SKM-1 treated with dmso at 0.1 percent for 144 hours (cell line): ENCODE data around the gene PON3.
"Not testable (repeated sequence)": the region's sequence is repeated elsewhere in the genome, so short reads cannot be mapped to it uniquely, and the experiment has no call there.

Experiments used
- DNase-seq: peaks from one replicate; lab custom pipeline; 2025; ENCODE audit not compliant: unreplicated experiment; lab: John Stamatoyannopoulos, UW

Gene PON3

GRCh38 chr7:95412075-95412474 lies 15.9 kb upstream of the PON3 start:
- no peak for DNase-seq

DNA sequence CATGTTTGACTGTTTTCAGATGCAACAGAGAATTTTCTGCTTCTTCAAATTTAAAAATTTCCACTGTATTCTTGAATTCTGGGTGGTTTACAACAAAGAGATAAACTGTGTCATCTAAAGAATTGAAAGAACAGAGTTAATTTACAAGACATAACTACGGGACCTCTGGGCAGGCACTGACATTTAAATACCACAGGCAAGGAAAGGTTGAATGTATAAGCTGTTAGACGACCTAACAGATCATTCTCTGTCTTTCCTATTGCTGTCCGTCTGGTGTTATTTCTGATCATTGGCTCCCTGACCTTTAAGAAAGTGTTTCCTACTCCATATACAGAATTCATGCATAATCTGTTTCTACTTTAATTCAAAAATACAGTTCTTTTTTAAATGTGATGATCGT lies 15.5 kb upstream of the PON3 start:
- DNase-seq, result peak; percentile 15

DNA sequence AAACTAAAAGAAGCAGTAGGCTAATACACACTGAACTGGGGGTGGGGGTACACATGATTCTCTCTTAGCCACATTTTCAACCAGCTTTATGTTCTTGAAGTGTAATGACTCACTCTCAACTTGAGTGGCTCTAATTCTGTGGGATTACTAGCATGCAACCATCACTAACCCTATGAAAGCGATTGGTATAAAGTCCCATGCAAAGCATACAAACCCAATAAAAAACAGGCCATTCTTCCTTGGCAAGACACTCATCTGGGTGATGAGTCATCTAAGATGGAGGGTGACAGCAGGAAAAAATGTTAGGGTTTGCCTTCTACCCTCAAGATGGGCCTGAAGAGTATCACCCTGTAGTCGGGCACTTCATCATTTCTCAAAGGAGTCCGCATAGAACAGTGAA lies 14.9 kb upstream of the PON3 start:
- DNase-seq, result no peak

DNA sequence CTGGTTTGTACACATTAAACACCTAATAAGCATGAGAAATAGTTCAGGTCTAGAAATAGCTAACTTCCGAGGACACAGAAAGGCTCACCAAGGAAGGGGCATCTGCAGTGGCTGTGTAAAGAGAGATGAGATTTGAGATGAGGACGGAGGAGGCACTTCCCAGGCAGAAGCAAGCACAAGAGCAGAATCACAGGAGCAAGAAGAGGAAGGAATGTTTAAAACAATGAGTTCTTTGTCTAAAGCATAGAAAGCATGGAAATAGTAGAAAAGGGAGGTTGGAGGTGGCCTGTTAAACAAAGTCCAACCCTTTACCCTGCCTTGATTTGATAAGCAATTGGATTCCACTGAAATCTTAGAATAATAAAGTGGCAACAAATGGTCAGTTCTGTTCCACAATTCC lies 11.6 kb upstream of the PON3 start:
- no peak for DNase-seq

GRCh38 chr7:95405800-95406199 lies 9.6 kb upstream of the PON3 start:
- no peak for DNase-seq

DNA sequence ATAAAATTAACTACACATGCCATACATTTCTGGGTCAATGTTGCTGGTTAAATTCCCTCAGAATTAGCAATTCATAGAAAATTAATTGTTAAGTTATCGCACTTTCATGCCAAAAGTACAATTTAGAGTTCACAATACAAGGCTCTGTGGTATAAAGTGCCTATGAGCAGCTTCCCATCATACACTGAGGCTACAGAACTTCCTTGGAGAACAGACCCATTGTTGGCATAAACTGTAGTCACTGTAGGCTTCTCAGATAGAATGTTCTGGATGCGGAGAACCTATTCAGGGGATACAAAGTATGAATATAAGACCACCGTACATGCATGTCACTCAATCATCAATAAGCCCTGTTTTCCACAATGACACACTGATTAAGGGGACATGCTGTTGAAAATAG lies 9.0 kb upstream of the PON3 start:
- DNase-seq, result no peak

- no peak for DNase-seq
Observed at GRCh38 chr7:95404316-95404865, 8.2 kb upstream of the PON3 start.

DNA sequence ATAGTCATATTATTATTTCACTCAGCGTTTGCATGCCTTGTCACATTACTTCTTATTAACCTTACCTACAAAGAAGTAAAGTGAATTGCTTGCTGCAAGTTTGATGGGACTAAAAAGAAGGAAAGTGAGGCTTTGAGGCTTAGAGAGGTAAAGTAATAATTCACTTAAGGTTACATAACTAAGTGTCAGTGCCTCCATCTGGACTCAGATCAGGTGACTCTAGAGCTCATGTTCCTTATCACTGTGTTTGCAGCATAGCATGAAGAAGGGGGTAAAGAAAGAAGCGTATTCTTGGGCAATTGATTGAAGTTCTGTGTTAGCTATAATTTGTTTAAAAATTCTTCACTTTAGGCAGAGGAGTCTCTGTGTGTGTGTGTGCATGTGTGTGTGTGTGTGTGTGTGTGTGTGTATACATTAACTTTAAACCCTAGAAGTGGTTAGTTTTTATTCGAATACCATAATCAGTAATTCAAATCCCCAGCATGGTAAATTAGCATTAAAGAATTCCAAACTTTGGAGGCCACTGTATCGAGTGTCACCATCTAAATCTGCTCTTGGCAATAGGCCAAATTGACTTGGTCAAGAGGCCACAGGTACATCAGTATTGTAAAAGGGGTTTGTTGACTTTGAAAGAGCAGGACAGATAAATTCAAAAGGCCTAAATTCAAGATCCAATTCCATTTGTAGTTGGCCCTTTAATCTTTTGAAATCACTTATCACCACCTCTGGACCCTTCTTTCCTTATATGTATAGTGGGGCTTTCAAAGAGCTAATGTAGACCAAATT lies 2.2 kb upstream of the PON3 start:
- no peak for DNase-seq

DNA sequence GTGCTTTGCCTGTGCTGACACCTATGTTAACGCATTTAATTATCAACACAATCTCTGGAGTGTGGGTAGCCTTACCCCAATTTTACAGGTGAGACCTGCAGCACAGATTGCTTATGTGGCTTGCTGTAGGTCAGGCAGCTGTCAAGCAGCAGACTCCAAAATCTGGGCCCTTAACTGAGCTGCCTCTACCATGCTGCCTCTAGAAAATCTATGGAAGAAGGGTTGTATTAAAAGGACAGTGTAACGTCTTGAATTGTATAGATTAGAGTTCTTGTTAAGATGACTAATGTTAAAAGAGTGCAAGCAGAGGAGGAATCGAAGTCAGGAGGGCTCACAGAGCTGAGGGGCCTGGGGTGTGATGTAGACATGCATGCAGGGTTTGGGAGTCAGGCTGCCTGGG lies 1.2 kb upstream of the PON3 start:
- DNase-seq, result no peak

GRCh38 chr7:95395755-95396135 lies 430 bp downstream of the PON3 start:
- DNase-seq, result no peak

DNA sequence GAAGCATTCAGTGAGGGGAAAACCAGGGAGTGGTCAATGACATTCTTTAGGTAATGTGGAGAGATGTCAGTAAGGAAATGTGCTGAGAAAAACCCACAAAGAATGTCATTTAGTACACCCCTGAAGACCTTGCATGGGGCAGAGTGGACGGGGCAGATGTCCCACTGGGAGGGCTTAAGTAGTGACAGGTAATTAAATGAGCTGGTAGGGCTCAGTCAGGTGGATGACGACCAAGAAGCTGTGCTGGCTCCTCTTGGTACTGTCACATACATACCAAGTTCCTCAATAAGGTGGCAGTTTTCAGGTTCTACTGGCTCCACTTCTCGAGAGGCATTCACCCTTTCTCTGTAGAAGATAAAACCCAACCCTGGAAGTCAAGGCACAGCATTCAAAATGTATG lies 1.8 kb downstream of the PON3 start:
- no peak for DNase-seq

- DNase-seq, result no peak
Observed at GRCh38 chr7:95391761-95392160, 4.4 kb downstream of the PON3 start.

DNA sequence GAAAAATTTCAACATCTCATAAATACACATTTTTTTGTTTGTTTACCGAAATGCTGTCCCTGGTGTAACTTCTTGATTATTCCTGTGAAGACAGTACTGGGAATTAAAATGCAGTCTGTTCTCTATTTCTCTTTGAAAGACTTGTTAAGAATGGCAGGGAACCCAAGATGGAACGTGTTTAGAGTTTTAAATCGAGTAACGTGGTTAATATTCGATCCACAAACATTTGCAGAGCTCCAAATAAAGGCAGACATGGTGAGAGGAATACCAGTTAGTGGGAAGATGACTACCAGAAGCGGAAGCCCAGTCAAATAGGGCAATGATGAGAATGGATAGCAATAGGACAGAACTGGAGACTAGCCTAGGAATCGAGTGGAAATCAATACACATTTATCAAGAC lies 6.7 kb downstream of the PON3 start:
- DNase-seq, result no peak

- DNase-seq, result not testable (repeated sequence)
Observed at GRCh38 chr7:95379457-95379856, 16.7 kb downstream of the PON3 start.

- no peak for DNase-seq
Observed at GRCh38 chr7:95376632-95377400, 19.4 kb downstream of the PON3 start.

- no peak for DNase-seq
Observed at GRCh38 chr7:95375591-95376257, 20.5 kb downstream of the PON3 start.

GRCh38 chr7:95373323-95373722 lies 22.9 kb downstream of the PON3 start:
- no peak for DNase-seq

- no peak for DNase-seq
Observed at GRCh38 chr7:95368235-95368634, 27.9 kb downstream of the PON3 start.

- no peak for DNase-seq
Observed at GRCh38 chr7:95367606-95368005, 28.6 kb downstream of the PON3 start.

GRCh38 chr7:95365151-95365550 lies 31.0 kb downstream of the PON3 start:
- DNase-seq, result no peak

DNA sequence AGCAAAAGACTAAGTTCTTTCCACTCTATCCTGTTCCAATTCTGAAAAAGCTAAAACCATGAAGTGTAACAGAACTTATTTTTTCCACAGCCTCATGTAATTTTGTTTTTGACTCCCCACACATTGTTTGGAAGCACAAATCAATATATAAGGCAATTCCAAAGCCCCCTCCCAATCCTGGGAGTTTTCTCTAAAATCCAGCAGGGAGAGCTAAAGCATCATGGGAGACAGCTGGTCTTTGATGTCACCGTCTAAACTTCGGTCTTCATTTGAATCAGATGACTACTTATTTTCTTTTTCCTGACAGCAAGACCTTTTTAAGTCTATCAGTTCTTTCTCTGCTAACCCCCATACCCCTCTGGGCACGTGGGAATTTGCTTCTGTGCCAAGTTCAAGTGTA lies 38.6 kb downstream of the PON3 start:
- DNase-seq, result no peak
